Measurements from ENCODE around the gene DCAF10. TPM values are rescaled to one million over a fixed set of nuclear protein-coding genes. Genes with fewer than 3 reads are reported as not detected.
"Not testable (repeated sequence)": the region's sequence is repeated elsewhere in the genome, so short reads cannot be mapped to it uniquely, and the experiment has no call there.

DCAF10 gene
- total RNA-seq, 1 donor = 24.5 TPM

DNA sequence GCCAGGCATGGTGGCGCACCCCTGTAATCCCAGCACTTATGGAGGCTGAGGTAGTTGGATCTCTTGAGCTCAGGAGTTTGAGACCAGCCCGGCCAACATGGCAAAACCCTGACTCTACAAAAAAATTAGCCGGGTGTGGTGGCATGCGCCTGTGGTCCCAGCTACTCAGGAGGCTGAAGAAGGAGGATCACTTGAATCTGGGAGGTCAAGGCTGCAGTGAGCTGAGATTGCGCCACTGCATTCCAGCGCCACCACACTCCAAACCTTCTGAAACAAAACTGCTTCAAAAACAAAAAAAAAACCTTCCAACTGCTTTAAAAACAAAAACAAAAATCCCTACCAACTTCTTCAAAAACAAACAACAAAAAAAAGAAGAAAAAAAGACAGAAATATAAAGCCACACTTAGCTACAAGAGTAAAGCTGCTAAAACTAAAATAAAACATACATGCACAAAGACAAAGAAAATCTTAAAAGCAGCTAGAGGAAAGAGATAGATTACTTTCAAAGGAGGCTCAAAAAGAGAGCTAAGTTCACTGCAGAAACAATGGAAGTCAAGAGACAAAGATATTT lies 11.4 kb downstream of the DCAF10 start:
- no peak for DNase-seq (ENCODE audit: low read depth)
- no peak overlapping the region for H3K4me3 ChIP-seq (ENCODE audit: low read depth, low read length)
- TF ChIP-seq, protein P1, sequence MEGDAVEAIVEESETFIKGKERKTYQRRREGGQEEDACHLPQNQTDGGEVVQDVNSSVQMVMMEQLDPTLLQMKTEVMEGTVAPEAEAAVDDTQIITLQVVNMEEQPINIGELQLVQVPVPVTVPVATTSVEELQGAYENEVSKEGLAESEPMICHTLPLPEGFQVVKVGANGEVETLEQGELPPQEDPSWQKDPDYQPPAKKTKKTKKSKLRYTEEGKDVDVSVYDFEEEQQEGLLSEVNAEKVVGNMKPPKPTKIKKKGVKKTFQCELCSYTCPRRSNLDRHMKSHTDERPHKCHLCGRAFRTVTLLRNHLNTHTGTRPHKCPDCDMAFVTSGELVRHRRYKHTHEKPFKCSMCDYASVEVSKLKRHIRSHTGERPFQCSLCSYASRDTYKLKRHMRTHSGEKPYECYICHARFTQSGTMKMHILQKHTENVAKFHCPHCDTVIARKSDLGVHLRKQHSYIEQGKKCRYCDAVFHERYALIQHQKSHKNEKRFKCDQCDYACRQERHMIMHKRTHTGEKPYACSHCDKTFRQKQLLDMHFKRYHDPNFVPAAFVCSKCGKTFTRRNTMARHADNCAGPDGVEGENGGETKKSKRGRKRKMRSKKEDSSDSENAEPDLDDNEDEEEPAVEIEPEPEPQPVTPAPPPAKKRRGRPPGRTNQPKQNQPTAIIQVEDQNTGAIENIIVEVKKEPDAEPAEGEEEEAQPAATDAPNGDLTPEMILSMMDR (IDR thresholded peaks at IDR 0.05; ENCODE audit: insufficient read depth, low read length) = no peak

DNA sequence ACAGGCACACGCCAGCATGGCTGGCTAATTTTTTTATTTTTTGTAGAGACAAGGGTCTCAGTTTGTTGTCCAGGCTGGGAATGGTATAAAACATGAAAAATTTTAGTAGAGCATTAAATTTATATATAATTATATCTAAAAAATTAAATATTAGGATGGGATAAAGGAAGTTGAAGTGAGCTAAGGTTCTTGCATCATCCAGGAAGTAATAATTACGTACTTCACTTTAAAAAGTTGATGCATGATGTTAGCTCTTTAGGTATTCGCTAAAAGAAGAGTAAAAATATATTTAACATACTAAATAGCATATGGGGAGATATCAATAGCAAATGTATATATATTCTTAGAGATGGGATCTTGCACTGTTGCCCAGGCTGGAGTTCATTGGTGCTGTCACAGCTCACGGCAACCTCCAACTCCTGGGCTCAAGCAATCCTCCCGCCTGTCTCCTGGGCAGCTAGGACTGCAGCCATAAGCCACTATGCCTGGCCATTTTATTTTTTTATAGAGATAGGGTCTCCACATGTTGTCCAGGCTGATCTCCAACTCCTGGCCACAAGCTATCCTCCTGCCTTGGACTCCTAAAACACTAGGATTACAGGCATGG lies 12.3 kb downstream of the DCAF10 start:
- H3K4me3 ChIP-seq (ENCODE audit: low read depth, low read length) = no peak overlapping the region
- TF ChIP-seq, protein P1 (IDR thresholded peaks at IDR 0.05; ENCODE audit: insufficient read depth, low read length) = no peak
- DNase-seq (ENCODE audit: low read depth) = no peak

DNA sequence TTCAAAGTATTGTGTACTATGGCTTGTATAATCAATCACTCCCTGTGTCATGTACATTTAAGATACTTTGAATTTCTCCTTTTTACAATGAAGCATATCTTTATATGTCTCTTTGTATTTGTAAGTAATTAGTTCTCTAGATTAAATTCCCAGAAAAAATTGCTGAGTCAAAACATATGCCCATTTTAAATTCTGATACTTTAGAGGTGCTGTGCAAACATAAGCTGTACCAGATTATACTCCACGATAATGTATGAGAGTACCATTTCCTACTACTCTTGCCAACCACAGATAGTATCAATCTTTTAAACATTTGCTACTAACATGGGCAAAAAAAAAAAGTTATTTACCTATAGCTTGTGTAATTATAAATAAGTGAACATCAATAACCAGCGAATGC lies 18.3 kb downstream of the DCAF10 start:
- TF ChIP-seq, protein P1 (IDR thresholded peaks at IDR 0.05; ENCODE audit: insufficient read depth, low read length) = no peak
- no peak overlapping the region for H3K4me3 ChIP-seq (ENCODE audit: low read depth, low read length)
- DNase-seq (ENCODE audit: low read depth) = no peak

DNA sequence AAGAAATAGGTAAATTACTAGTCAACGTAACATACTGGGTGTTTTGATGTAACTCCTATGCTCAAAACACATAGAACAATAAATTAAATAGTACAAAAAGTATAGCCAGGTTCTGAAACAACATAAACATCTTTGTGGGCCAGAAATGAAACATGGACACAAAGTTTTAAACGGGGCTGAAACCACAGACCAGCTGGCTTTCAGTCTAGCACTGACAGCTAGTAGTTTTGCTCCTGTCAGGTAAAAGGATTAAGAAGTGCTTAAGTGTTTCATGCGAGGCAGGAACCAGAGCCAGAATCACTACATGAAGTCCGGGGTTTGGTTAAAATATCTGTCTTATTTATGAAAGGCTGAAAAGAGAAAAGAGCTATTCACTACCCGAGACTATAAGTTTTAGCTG lies 19.5 kb downstream of the DCAF10 start:
- TF ChIP-seq, protein P1 (IDR thresholded peaks at IDR 0.05; ENCODE audit: insufficient read depth, low read length) = no peak
- DNase-seq (ENCODE audit: low read depth) = no peak
- no peak overlapping the region for H3K4me3 ChIP-seq (ENCODE audit: low read depth, low read length)

DNA sequence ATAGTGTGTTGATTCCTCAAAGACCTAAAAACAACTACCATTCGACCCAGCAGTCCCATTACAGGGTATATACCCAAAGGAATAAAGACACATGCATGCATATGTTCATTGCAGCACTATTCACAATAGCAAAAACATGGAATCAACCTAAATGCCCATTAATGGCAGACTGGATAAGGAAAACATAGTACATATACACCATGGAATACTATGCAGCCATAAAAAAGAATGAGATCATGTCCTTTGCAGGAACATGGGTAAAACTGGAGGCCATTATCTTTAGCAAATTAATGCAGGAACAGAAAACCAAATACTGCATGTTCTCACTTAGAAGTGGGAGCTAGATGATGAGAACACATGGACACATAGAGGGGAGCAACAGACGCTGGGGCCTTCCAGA lies 24.6 kb downstream of the DCAF10 start:
- not testable (repeated sequence) for DNase-seq (ENCODE audit: low read depth); H3K4me3 ChIP-seq (ENCODE audit: low read depth, low read length)

DNA sequence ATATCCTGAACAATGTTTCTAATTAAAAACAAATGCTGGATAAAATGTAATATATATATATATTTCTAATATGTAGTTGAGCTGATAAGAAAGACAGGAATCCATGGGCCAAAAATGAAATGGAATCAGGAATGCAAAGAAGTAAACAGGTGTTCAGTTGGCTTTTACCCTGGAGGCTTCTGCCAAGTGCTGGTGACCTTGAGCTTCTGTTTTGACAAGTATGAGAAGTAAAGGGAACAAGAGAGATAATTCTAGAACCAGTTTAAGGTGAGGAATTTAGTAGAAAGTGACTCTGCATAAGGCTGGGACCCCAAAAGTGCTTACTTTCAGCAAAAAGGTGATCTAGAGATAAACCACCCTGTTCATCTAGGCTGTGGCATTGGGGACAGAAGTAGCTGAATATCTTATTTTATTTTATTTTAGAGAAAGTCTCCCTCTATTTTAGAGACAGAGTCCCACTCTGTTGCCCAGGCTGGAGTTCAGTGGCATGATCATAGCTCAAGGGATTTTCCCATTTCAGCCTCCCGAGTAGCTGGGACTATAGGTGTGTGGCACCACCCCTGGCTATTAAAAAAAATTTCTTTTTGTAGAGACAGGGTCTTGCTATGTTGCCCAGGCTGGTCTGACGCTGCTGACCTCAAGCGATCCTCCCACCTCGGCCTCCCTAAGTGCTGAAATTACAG lies 27.0 kb downstream of the DCAF10 start:
- no peak overlapping the region for H3K4me3 ChIP-seq (ENCODE audit: low read depth, low read length)
- TF ChIP-seq, protein P1 (IDR thresholded peaks at IDR 0.05; ENCODE audit: insufficient read depth, low read length) = no peak
- DNase-seq (ENCODE audit: low read depth) = no peak

DNA sequence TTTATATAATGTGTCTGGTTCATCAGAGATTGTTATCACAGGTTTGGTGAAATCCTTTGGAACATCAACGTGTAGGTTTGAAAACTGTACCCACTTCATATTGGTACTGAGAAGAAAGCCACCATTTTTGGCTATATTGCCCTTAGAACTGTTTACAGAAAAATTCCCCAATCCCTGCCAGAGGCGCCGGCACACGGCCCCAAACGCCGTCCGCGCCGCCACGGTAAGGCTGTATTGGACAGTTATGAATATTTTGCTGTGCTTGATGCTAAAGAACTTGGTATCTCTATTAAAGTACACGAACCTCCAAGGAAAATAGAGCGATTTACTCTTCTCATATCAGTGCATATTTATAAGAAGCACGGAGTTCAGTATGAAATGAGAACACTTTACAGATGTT lies 35.2 kb downstream of the DCAF10 start:
- no peak overlapping the region for H3K4me3 ChIP-seq (ENCODE audit: low read depth, low read length)
- no peak for DNase-seq (ENCODE audit: low read depth)
- TF ChIP-seq, protein P1 (IDR thresholded peaks at IDR 0.05; ENCODE audit: insufficient read depth, low read length) = no peak

All from fibroblast of the aortic adventitia (primary cell).